Activated naive CD4-positive, alpha-beta T cell treated with anti-CD3 and anti-CD28 coated beads for 36 hours (primary cell): Measurements from ENCODE around the gene PWP1. TPM values are rescaled to one million over a fixed set of nuclear protein-coding genes. Genes with fewer than 3 reads are reported as not detected.
A peak's percentile ranks its signal among the peaks of the same experiment; 100 is the strongest.
"Not testable (repeated sequence)": the region's sequence is repeated elsewhere in the genome, so short reads cannot be mapped to it uniquely, and the experiment has no call there.

ENCODE experiments used
- CTCF ChIA-PET: fragments of 350-600 bp; sonication (Branson Sonifier 250); formaldehyde crosslinking; loops from one replicate; lab custom pipeline; 2021; ENCODE audit warnings: antibody characterized with exemption; lab: Charles Lee
- DNase-seq: peaks from one replicate; pipeline ENCODE4 v3.0.0-alpha.2; 2020
- H3K27ac Mint-ChIP-seq: one replicate; pipeline ENCODE4 v1.8.0; 2021; ENCODE audit warnings: mild to moderate bottlenecking, mixed read lengths
- H3K27me3 Mint-ChIP-seq: one replicate; pipeline ENCODE4 v1.8.0; 2021; ENCODE audit warnings: low read depth, mixed read lengths
- H3K36me3 Mint-ChIP-seq: one replicate; pipeline ENCODE4 v1.8.0; 2021; ENCODE audit warnings: low read depth, mixed read lengths
- H3K4me1 Mint-ChIP-seq: one replicate; pipeline ENCODE4 v1.8.0; 2021; ENCODE audit warnings: low read depth, mixed read lengths
- H3K4me3 Mint-ChIP-seq: one replicate; pipeline ENCODE4 v1.8.0; 2021; ENCODE audit warnings: mild to moderate bottlenecking, moderate library complexity, mixed read lengths
- H3K9me3 Mint-ChIP-seq: one replicate; pipeline ENCODE4 v1.8.0; 2021; ENCODE audit warnings: mixed read lengths
- intact Hi-C: fragments of 100-400 bp; cut with micrococcal nuclease; formaldehyde crosslinking; loops from one replicate; pipeline ENCODE4 v1.15.1; 2023
- total RNA-seq, 2 experiments: library from RNA; stranded (reverse); gene quantifications; one replicate each; pipeline ENCODE4 v1.2.3, GENCODE V29; 2021

Gene PWP1
- total RNA-seq, 2 experiments from 2014 or later: 35.0 to 37.1 TPM

GRCh38 chr12:107715780-107716179, 30.2 kb downstream of the PWP1 start:
- DNase-seq: no peak
- H3K4me1 Mint-ChIP-seq: no peaks in the 10 kb centered on the region
- H3K9me3 Mint-ChIP-seq: no peaks in the 10 kb centered on the region
- H3K4me3 Mint-ChIP-seq: no peak overlapping the region
- H3K36me3 Mint-ChIP-seq: peaks cover 41% of the 10 kb centered on the region
- intact Hi-C loops: no loop called here
- no peak overlapping the region for H3K27ac Mint-ChIP-seq
- no peaks in the 10 kb centered on the region for H3K27me3 Mint-ChIP-seq
- CTCF ChIA-PET: no interaction called here

DNA sequence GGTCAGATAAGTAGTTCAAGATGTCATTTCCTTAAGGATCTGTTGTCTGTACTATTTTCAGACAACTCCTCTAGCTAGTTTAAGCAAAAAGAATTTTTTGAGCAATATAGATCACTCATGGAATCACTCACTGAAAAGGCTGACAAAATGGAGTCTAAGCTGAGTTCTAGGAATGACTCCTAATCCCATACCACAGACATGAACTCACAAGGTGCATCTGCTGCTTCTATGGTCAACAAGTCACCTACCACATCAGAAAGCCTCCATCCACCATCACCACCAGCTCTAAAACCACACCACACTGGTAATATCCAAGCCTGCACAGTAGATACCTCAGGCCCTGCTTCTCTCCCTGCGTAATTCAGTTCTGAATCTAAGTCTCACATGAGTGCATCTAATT, 33.0 kb downstream of the PWP1 start:
- CTCF ChIA-PET: interaction anchor here (1.3 kb wide), 1 partner anchor 17 kb away, joined by 3 read pairs; no protein-coding TSS in a partner anchor
- H3K36me3 Mint-ChIP-seq: peaks cover 39% of the 10 kb centered on the region
- peaks cover 3% of the 10 kb centered on the region for H3K9me3 Mint-ChIP-seq
- no peaks in the 10 kb centered on the region for H3K4me1 Mint-ChIP-seq
- no peak for DNase-seq
- intact Hi-C loops: no loop called here
- H3K27me3 Mint-ChIP-seq: no peaks in the 10 kb centered on the region
- no peak overlapping the region for H3K4me3 Mint-ChIP-seq
- H3K27ac Mint-ChIP-seq: no peak overlapping the region

DNA sequence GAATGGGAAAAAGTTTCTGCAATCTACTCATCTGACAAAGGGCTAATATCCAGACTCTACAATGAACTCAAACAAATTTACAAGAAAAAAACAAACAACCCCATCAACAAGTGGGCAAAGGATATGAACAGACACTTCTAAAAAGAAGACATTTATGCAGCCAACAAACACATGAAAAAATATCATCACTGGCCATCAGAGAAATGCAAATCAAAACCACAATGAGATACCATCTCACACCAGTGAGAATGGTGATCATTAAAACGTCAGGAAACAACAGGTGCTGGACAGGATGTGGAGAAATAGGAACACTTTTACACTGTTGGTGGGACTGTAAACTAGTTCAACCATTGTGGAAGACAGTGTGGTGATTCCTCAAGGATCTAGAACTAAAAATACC, 41.7 kb downstream of the PWP1 start:
- peaks cover 12% of the 10 kb centered on the region for H3K36me3 Mint-ChIP-seq
- H3K4me1 Mint-ChIP-seq: not testable (repeated sequence)

GRCh38 chr12:107727742-107728141, 42.1 kb downstream of the PWP1 start:
- intact Hi-C loops, H3K9me3 Mint-ChIP-seq, DNase-seq, H3K27me3 Mint-ChIP-seq, H3K4me3 Mint-ChIP-seq, H3K27ac Mint-ChIP-seq, CTCF ChIA-PET, H3K4me1 Mint-ChIP-seq, H3K36me3 Mint-ChIP-seq: not testable (repeated sequence)

More for the DNA sequence above, 41.7 kb downstream of the PWP1 start:
- H3K27me3 Mint-ChIP-seq, CTCF ChIA-PET, H3K4me3 Mint-ChIP-seq, H3K9me3 Mint-ChIP-seq, H3K27ac Mint-ChIP-seq, intact Hi-C loops, DNase-seq: not testable (repeated sequence)

DNA sequence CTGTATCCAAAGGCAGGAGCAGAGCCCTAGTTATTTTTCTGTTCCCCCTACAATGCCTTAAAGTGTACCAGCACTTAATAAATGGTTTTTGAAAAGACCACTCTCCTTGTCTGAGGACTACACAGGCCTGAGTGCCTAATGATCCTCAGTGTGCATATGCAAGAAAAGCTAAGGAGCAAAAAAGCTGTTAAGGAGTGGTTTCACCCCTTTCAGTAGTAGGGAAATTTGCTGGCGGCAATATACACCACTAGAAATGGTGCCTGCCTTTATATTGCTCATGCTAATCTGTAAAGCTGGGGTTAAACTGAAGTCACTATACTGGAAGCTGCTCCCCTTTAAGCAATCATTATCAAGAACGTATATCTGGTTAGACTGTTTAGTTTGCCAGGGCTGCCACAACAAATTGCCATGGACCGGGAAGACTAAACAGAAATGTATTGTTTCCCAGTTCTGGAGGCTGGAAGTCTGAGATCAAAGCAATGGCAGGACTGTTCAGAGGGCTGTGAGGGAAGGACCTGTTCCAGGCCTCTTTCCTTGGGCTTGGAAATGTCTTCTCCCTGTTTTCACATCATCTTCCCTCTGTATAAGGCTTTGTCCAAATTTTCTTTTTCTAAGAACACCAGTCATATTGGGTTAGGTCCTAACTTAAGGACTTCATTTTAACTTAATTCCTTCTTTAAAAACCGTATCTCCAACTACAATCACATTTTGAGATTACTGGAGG, 45.2 kb downstream of the PWP1 start:
- Mint-ChIP-seq H3K27ac (no peak overlapping the region), H3K4me1 (no peaks in the 10 kb centered on the region), H3K4me3 (no peak overlapping the region), H3K27me3 (no peaks in the 10 kb centered on the region), H3K9me3 (no peaks in the 10 kb centered on the region), H3K36me3 (peaks cover 15% of the 10 kb centered on the region)
- CTCF ChIA-PET: interaction anchor here (0.6 kb wide), 3 partner anchors 11 to 35 kb away, joined by 4 to 5 read pairs (median 4); no protein-coding TSS in a partner anchor
- DNase-seq: no peak
- intact Hi-C loops: no loop called here

DNA sequence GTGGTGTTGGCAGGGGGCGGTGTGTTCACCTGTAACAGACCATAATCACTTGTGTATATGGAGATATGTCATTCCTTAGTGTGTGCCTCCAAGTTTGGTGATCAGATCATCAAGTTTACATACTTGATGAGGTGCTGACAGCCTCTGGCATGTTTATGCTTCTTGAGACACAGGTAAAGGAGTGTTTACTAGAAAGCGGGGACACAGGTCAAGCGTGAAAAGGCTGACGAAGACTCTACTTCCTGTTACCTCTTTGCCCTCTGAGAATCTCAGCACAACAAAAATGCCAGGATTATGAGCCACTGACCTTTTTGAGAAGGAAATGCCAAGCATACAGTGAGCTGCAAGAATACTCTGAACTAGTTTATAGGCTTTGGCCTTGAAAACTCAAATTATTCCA, 45.8 kb downstream of the PWP1 start:
- no peaks in the 10 kb centered on the region for H3K27me3 Mint-ChIP-seq
- H3K36me3 Mint-ChIP-seq: peaks cover 20% of the 10 kb centered on the region
- DNase-seq: no peak
- no peak overlapping the region for H3K4me3 Mint-ChIP-seq
- intact Hi-C loops: no loop called here
- CTCF ChIA-PET: no interaction called here
- no peaks in the 10 kb centered on the region for H3K9me3 Mint-ChIP-seq
- H3K4me1 Mint-ChIP-seq: no peaks in the 10 kb centered on the region
- H3K27ac Mint-ChIP-seq: no peak overlapping the region

GRCh38 chr12:107732365-107732764, 46.8 kb downstream of the PWP1 start:
- peaks cover 26% of the 10 kb centered on the region for H3K36me3 Mint-ChIP-seq
- no peaks in the 10 kb centered on the region for H3K9me3 Mint-ChIP-seq
- intact Hi-C loops: no loop called here
- CTCF ChIA-PET: no interaction called here
- H3K27ac Mint-ChIP-seq: no peak overlapping the region
- DNase-seq: no peak
- no peak overlapping the region for H3K4me3 Mint-ChIP-seq
- H3K27me3 Mint-ChIP-seq: no peaks in the 10 kb centered on the region
- H3K4me1 Mint-ChIP-seq: no peaks in the 10 kb centered on the region

- CTCF ChIA-PET: interaction anchor here (0.6 kb wide), 1 partner anchor 118 kb away, joined by 4 read pairs; no protein-coding TSS in a partner anchor
- Mint-ChIP-seq H3K36me3 (peaks cover 42% of the 10 kb centered on the region), H3K27ac (no peak overlapping the region), H3K9me3 (no peaks in the 10 kb centered on the region), H3K4me3 (no peak overlapping the region), H3K4me1 (no peaks in the 10 kb centered on the region), H3K27me3 (no peaks in the 10 kb centered on the region)
- intact Hi-C loops: no loop called here
- DNase-seq: no peak
Measured at GRCh38 chr12:107734139-107734538, 48.5 kb downstream of the PWP1 start.

- H3K4me1 Mint-ChIP-seq: no peaks in the 10 kb centered on the region
- H3K9me3 Mint-ChIP-seq: no peaks in the 10 kb centered on the region
- no peaks in the 10 kb centered on the region for H3K27me3 Mint-ChIP-seq
- CTCF ChIA-PET: no interaction called here
- H3K4me3 Mint-ChIP-seq: no peak overlapping the region
- H3K27ac Mint-ChIP-seq: no peak overlapping the region
- DNase-seq: no peak
- intact Hi-C loops: no loop called here
- H3K36me3 Mint-ChIP-seq: peaks cover 46% of the 10 kb centered on the region
Measured at GRCh38 chr12:107735763-107736162, 50.2 kb downstream of the PWP1 start.

GRCh38 chr12:107736914-107737313, 51.3 kb downstream of the PWP1 start:
- Mint-ChIP-seq H3K27ac (no peak overlapping the region), H3K9me3 (no peaks in the 10 kb centered on the region), H3K4me3 (no peak overlapping the region), H3K4me1 (no peaks in the 10 kb centered on the region), H3K36me3 (peaks cover 54% of the 10 kb centered on the region), H3K27me3 (no peaks in the 10 kb centered on the region)
- DNase-seq: no peak
- CTCF ChIA-PET: no interaction called here
- intact Hi-C loops: no loop called here

GRCh38 chr12:107748472-107748871, 62.9 kb downstream of the PWP1 start:
- peaks cover 7% of the 10 kb centered on the region for H3K4me1 Mint-ChIP-seq
- CTCF ChIA-PET: no interaction called here
- H3K27ac Mint-ChIP-seq: no peak overlapping the region
- intact Hi-C loops: no loop called here
- no peak for DNase-seq
- no peaks in the 10 kb centered on the region for H3K27me3 Mint-ChIP-seq
- H3K4me3 Mint-ChIP-seq: no peak overlapping the region
- H3K9me3 Mint-ChIP-seq: no peaks in the 10 kb centered on the region
- H3K36me3 Mint-ChIP-seq: peaks cover 25% of the 10 kb centered on the region

- Mint-ChIP-seq H3K4me1 (peaks cover 6% of the 10 kb centered on the region), H3K9me3 (no peaks in the 10 kb centered on the region), H3K27me3 (no peaks in the 10 kb centered on the region), H3K4me3 (no peak overlapping the region), H3K36me3 (peaks cover 27% of the 10 kb centered on the region), H3K27ac (no peak overlapping the region)
- no peak for DNase-seq
- intact Hi-C loops: no loop called here
- CTCF ChIA-PET: no interaction called here
Measured at GRCh38 chr12:107749083-107749482, 63.5 kb downstream of the PWP1 start.

DNA sequence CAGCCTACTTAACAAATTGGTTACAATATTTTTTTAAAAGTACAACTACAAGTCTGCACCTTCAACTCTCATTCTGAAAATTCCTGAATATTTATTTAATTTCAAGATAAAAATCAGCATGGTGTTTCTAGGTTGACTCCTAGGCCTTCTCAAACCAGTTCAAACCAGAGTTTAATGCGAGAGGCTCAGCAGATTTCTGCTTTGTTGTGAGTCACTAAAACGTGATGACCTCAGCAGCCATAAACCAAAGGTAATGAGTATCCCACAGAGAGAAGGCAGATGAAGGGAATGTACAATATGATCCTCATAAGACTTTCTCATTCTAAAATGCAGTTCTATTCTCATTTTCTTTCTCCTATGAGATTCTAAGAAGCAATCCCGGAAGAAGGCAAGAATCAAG, 73.8 kb downstream of the PWP1 start:
- H3K4me3 Mint-ChIP-seq: peak overlapping the region; percentile 93
- CTCF ChIA-PET: interaction anchor here (0.6 kb wide), 1 partner anchor 17 kb away, joined by 3 read pairs; no protein-coding TSS in a partner anchor
- H3K36me3 Mint-ChIP-seq: peaks cover 14% of the 10 kb centered on the region
- H3K9me3 Mint-ChIP-seq: peaks cover 1% of the 10 kb centered on the region
- H3K27ac Mint-ChIP-seq: peak overlapping the region; percentile 83
- intact Hi-C loops: loop anchor here (5.0 kb wide), 1 partner anchor 442 kb away; a partner anchor contains a TSS
- H3K27me3 Mint-ChIP-seq: no peaks in the 10 kb centered on the region
- DNase-seq: peak; percentile 60
- peaks cover 24% of the 10 kb centered on the region for H3K4me1 Mint-ChIP-seq
